Keratinocyte (primary cell): ENCODE data around the gene C12orf75.
"Not testable (repeated sequence)": the region's sequence is repeated elsewhere in the genome, so short reads cannot be mapped to it uniquely, and the experiment has no call there.

Source experiments
- CTCF ChIP-seq, 3 experiments: IDR thresholded peaks in 1 of 3; conservative IDR thresholded peaks in 1 of 3; optimal IDR thresholded peaks in 1 of 3; 2 replicates in 2 of 3; 3 replicates in 1 of 3; pipeline versions ENCODE3 to v1.5.1; 2011; ENCODE audit warnings: low read length in 3 of 3, mild to moderate bottlenecking in 3 of 3, moderate library complexity in 2 of 3, control low read depth in 1 of 3, inconsistent platforms in 1 of 3; ENCODE audit not compliant: insufficient read depth in 2 of 3; ENCODE audit errors: extremely low read depth in 1 of 3
- EZH2 ChIP-seq: IDR thresholded peaks from one replicate; pipeline ENCODE4 v1.6.1; 2012; ENCODE audit warnings: inconsistent platforms, mild to moderate bottlenecking, low read length, moderate library complexity

- TF ChIP-seq EZH2; CTCF (optimal IDR thresholded peaks at IDR 0.05 in 1 of 3, IDR thresholded peaks at IDR 0.05 in 1 of 3, conservative IDR thresholded peaks at IDR 0.05 in 1 of 3; ENCODE audit: extremely low read depth in 1 of 3, insufficient read depth in 2 of 3, low read length in 3 of 3): not testable (repeated sequence)
Measured at GRCh38 chr12:105311936-105312335, 18.6 kb upstream of the C12orf75 start.
